ENCODE measurements around the gene SCGB3A2.

The SCGB3A2 gene

DNA sequence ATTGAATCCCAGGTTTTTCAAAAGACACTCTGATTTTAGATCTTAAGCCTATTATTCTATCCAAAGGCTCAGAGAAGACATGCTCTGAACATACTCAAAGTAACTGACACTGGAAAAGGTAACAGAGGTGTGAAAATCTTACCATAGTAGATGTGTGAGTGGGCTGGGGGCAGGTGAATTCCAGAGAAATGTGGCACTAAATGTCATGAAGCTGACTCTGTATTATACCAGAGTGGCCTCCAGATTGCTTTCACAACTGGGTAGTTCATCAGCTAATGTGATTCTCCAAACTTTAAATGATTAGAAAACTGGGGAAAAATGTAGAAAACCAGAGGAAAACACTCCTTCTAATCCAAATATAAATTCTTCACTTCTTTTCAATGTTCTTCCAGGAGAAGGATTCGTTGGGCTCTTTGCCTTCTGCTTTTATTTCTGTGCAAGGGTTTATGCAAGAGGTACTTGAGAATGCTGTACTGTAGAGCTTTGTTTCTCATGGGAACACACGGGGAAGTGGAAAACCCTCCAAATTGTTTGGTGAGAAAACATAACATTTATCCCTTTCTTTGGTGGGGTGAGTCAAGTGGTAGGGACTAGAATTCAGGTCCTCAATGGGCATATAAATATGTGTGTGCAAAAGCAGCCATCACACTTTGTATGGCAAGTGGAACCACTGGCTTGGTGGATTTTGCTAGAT is at the start of gene SCGB3A2:
Gene SCGB3A2 (plus strand): TSS at position 646 of the 694 bp plus-strand sequence. CDS start 93 bp downstream, outside the sequence.
- no peak for DNase-seq (ENCODE audit: low read depth)

DNA sequence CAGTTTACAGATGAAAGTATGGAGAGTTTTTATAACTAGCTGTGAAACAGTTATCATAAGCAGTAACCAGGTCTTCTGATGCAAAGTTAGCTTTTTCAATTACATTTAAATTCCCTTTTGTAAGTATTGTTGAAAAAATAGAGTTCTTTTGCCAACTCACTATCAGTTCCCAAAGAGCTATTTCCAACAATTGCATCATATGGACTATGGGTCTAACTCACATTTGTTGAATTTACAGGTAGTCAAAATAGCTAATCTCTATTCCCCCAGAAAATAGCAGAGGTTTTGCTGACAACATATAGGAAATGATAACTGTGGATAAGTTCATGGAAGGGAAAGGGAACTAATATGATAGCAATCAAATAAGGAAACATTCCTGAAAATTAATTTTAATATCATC is 48.5 kb upstream of the SCGB3A2 start:
- no peak for DNase-seq (ENCODE audit: low read depth)

GRCh38 chr5:147831465-147831864 is 47.0 kb upstream of the SCGB3A2 start, which contains the start of gene SPINK1:
SPINK1 (minus strand) TSS chr5:147831671; CDS start chr5:147831577, 94 bp downstream.
- no peak for DNase-seq (ENCODE audit: low read depth)

DNA sequence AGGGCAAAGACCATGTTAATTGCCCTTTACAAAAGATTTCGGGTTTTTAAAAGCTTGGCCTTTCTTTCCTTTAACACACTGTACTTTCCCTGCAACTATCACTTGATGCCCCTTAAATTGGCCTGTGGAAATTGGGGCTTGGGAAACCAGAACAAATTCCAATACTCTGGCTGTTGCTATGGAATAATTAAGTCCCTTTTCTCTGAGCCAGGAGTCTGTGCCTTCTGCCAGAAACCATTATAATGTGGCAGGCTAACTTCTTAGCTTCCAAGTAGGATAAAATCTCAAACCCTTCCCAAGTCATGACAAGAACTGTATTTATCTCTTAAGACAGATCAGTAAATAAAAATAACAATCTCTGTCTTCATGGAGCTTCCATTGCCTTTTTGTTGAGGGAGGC is 46.0 kb upstream of the SCGB3A2 start:
- no peak for DNase-seq (ENCODE audit: low read depth)

DNA sequence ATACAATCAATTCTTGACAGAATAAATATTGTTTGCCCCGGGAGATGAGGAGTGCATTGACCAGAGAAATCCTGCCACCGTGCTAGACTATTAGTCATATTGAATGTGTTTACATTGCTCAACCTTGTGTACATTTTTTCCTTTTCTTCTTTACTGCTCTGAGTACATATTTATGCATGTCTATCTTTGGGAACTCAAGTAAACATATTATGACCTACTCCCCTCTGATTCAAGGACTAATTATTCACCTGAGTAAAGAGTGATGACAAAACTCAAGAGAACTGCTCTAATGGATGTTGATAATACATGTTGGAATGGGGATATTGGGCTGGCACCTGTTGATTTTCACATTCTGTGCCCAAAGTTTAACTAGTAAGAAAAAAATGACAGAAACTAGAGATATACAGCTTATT is 43.1 kb upstream of the SCGB3A2 start:
- no peak for DNase-seq (ENCODE audit: low read depth)

DNA sequence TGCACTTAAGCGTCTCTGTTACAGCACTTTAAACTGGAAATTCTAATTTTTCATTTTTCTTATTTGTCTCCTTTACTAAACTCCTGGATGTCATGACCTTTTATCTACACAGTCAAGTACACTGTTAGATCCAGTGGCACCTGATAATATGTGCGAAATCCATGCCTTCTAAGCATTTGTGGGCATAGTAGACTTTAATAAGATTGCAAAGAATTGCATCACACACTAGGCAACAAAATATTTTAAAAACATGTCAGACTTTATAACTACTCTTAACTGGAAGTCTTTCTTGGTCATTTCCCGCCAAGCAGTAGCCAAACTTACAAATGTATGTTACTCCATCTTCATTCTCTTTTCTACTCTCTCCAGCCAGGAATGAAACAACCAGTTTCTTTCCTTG is 42.1 kb upstream of the SCGB3A2 start:
- DNase-seq (ENCODE audit: low read depth) = no peak

GRCh38 chr5:147842869-147843268 is 35.6 kb upstream of the SCGB3A2 start:
- no peak for DNase-seq (ENCODE audit: low read depth)

DNA sequence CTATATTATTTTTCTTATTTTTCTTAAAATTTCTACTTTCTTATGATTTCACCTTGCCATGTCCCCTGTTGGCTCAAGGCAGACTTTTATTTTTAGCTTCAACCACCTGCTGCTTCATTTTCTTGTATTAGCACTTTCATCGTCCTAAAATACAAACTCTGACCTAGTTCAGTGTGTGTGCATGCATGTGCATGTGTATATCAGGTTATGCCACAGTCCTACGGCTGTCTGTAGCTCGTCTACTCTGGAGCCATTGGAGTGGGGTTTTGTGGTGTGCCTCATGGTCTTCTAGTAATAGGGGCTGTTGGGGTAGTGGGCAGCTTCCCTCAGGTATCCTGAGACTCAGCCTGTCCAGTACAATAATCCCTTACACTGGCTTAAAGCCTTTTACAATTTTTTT is 33.7 kb upstream of the SCGB3A2 start:
- no peak for DNase-seq (ENCODE audit: low read depth)

DNA sequence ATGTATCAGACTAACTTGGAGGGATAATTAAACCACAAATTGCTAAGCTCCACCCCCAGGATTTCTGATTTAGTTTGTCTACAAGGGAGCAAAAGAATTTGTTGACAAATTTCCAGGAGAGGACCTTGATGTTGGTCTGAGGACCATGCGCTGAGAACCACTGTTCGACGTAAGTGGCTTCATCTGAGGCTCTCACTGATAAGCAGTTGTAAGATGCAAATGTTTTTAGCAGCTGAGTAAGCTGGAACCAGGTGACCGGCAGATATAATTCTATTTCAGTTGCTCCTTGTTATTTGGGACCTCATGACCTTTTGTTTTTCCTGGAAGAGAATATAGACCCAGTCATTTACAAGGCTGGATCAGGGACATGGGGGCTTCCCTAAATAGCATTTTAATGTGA is 32.9 kb upstream of the SCGB3A2 start:
- DNase-seq (ENCODE audit: low read depth) = no peak

DNA sequence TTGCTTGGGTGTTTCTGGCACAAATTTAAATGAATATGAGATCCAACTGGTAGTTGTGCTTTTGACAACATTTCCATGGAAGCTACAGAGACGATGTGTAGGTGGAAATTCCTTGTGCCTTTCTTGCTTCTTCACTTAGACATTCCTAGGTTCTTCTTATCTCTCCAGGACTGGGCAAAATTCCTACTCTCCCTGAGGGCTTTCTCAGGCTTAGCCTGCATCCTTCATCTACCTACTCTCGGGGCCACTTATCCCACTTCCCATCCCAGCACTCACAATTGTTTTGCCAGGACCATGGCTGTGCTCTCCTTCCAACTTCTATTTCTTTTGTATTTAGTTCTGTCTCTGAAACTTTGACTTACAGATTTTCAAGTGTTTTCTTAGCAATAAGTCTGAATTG is 29.3 kb upstream of the SCGB3A2 start:
- no peak for DNase-seq (ENCODE audit: low read depth)

DNA sequence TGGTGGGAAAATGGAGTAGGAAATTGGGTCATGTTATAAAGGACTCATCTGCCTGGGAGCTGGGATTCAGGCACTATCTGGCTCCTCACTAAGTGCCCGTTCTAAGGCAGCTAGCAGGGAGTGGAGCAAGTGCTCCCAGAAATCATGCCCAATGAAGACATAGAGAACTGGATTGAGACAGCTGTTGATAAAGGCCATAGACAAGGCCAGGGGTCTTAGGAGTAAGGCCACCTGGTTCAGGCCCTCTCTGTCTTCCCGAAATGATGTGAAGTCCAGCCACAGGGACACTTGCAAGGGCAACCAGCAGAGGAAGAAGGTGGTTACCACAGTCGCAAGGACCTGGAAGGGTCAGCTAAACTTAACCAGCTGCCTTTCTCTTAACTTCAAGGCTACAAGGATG is 26.9 kb upstream of the SCGB3A2 start:
- DNase-seq (ENCODE audit: low read depth) = no peak

DNA sequence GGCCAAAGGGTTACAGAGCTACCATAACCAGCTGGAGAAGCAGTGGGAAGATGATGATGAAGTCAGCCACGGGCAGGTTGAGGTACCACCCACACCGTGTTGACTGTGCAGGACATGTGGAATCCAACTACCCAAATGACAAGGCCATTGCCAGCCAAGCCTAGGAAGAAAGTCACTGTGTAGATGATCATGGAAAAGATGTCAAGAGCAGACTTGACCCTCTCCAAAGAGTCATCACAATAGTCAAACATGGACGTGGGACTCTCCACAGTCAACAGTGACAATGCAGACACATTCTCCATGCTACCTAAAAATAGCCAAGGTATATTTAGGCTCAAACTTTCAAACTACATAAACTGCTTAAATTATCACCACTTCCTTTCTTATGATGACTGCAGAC is 26.1 kb upstream of the SCGB3A2 start:
- no peak for DNase-seq (ENCODE audit: low read depth)

GRCh38 chr5:147853372-147853987 is 25.0 kb upstream of the SCGB3A2 start:
- no peak for DNase-seq (ENCODE audit: low read depth)

DNA sequence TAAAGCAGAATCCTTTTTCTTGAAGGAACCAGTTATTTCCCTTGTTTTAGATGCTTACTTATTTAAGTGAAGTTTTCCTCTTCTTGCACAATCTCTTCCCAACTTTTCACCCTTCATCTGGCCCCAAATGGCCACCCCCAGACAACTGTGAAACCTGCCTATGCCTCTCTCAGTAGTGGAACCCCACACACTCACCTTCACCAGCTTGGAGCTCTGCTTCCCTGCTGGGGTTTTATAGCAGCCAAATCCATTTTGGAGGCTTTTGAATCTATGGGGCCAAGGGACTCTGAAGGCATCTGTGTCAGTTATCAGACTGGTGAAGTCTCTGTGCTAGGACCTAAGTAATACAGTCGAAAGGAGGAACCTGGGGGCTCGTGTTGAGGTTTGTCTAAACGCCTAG is 24.2 kb upstream of the SCGB3A2 start:
- no peak for DNase-seq (ENCODE audit: low read depth)

DNA sequence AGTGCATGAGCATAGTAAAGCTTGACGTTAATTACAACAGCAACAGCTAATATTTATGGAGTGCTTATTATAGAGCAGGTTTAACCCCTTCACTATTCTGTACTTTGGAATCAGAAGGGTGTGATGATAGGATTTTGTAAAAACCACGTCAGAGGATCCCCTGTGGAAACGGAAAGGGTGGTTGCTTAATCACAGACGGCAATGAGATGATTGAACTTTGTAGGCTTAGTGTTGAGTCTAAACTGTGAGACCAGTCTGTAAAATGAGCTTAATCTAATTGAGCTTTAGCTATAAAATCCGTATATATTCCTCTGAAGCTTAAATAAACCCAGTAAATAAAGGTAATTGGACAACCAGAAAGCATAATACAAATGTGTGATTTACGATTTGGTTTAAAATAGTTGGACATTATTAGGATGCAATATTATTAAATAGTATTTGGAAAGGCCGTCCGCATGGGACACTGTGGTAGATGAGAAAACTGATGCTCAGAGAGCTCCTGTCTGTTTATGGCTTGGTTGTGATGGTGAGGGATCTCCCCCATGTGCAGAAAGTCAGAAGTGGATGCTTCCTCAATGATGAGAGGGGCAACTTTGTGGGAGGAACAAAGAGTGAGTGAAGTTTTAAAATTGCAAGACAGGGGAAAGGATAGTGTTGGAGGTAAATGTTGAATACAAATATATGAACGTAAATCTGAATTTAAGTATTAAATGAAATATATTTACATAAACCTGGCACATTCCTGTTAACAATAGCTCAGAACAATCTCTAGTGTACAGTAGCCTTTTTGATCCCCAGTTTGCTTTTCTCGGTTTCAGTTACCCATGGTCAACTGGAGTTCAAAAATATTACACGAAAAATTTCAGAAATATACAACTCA is 23.4 kb upstream of the SCGB3A2 start:
- no peak for DNase-seq (ENCODE audit: low read depth)

- DNase-seq (ENCODE audit: low read depth) = no peak
Observed at GRCh38 chr5:147855774-147856069, 22.8 kb upstream of the SCGB3A2 start.

DNA sequence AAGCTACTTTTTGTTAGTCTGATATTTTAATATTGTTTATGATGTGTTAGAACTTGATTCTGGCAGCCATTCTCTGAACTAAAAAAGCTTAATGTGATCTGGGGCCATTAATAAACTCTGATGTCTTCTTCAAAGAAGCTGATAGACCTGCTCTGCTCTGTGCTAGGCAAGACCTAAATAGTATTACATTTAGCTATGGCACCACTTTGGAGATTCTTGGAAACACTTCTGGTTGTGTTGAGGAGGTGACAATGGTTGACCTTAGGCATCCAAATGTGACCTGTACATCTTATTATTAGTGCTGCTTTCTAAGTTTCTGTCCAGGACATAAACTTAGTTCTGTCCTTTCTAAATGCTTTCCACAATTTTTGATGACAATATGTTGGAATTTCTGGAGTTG is 21.7 kb upstream of the SCGB3A2 start:
- DNase-seq (ENCODE audit: low read depth) = no peak

DNA sequence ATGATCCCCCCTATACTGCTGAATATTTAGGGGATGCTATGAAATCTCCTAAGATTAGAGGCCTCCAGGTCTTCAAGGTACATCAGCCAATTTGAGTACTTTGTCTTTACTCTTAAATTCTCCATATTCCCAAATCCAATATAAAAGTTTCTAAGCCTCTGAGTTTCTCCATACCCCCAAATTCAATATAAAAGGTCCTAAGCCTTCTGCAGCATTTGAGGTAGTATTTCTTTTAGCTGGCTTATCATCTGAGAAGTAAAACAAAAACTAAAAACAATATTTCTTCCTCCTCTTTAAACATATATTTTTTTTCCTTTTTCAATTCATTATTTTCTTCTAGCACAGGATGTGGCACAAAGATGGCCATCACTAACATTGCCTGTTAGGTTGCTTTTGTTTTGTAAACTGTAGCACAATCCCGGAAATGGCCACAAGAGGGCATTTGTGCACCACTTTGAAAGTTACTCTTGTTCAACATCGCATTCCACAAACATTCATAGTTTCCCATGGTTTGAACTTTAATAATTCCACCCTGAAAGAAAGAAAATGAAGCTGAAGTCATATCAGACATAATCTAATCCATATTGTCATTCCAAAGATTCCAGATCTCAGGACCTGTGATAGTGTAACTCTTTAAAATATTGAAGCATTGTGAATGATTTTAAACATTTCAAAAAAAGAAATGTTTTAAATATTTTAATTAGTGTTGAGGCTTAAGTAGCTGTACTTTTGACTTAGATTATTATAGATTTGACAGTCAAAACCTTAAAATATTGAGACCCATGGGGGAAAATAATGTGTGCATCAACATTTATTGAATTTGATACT is 21.0 kb upstream of the SCGB3A2 start:
- no peak for DNase-seq (ENCODE audit: low read depth)

GRCh38 chr5:147858565-147858964 is 19.9 kb upstream of the SCGB3A2 start:
- DNase-seq (ENCODE audit: low read depth) = no peak

DNA sequence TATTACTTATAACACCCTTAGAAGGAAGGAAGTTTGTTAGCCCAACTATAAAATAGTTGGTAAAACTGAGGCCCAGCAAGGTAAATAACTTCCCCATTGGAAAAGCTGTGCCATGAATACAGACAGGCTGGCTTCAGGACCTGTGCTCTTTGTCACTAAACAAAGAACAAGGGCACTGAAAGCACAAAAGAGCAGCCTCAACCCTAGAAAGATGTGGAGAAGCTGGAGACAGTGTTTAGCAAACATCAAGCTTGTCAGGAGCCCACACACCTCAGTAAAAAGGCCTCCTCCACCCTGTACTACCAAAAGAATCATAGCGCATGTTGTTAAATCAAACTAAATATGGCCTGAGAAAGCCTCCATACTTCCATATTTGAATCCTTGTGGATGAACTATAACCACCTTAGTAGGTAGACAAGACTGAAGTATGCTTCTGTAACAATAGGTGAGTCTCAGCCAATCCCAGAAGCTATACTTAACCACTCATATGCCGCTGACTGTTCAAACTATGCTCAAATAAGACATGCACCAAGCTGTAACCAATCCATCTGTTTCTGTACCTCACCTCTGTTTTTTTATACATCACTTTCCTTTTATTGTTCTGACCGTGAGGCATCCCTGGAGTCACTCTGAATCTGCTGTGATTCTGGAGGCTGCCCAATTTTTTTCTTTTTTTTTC is 18.4 kb upstream of the SCGB3A2 start:
- DNase-seq (ENCODE audit: low read depth) = no peak

DNA sequence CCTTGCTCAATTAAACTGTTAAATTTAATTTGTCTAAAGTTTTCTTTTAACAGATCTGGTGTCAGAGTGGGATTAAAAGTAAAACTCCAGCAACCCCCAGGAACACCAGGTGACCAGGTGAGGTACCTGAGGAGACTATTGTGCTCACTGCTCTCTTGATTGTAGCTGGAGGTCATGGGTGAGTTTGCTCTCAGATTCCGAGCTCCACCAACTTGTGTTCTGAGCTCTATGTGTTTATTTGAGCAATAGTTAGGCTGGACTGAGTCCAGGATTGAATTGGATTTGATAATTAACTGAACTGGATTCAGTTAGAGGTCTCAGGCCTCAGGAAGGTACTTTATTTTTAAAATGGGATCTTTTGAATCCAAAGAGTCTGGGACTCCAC is 17.9 kb upstream of the SCGB3A2 start:
- no peak for DNase-seq (ENCODE audit: low read depth)

All from activated T-helper 9 cell treated with anti-CD3 and anti-CD28 coated beads, Interleukin-2, amount 50 U/mL, for 16 hours (primary cell).